H54 (cell line): ENCODE data around the gene GABRB3.

Experiments used
- DNase-seq: peaks from one replicate; pipeline ENCODE4 v3.0.0; 2011; ENCODE audit warnings: low spot score, mixed read lengths; ENCODE audit not compliant: insufficient read length
- FAIRE-seq: peaks from 3 replicates; lab custom pipeline; 2011; peaks lifted over from hg19 to GRCh38; lab: Jason Lieb, UNC
- POLR2A ChIP-seq: IDR thresholded peaks from 2 replicates; pipeline ENCODE4 v1.6.1; 2011; ENCODE audit warnings: low read depth, mild to moderate bottlenecking, low read length

The GABRB3 gene

DNA sequence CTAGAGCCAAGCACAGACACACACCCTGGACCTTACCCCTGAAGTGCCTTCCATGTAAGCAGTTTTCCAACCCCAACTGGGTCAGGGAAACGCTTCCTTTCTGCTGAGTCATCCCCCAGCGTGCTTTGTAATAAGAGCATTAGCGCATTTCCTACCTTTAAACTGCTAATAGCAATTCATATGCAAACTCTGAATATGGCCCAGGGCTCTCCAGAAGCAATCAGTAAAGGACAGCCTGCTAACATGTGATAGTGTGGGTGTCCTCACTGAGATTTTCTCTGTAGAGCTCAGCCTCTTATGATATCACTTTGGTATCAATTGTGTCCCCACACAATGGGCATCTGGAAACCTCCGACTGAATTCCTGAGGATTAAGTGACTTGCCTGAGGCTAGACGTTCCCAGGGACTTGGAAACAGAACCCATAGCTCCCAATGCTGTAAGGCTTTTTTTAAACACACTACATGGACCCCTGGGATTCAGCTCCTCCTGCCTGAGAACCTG lies 5.6 kb downstream of the GABRB3 start:
- DNase-seq = no peak
- FAIRE-seq = no peak
- no peak for TF ChIP-seq POLR2A

DNA sequence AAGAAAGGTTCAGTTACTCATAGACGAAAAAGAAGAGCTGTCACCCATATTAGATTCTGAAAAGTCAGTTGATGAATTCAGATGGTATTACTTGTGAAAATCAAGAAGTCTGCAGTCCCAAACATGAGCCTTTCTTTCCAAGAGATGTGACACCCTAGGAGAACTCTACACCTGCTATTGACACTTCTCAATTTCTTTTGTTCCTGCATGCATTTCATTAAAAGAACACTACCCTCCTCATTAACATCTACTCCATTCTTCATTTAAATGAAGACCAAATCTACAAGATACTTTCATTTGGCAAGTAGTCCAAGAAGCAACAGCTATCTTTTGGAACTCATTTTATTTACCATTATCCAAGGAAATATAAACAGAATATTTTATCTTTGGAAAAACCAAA lies 6.6 kb downstream of the GABRB3 start:
- FAIRE-seq (no peak), DNase-seq (no peak)
- TF ChIP-seq POLR2A = no peak

DNA sequence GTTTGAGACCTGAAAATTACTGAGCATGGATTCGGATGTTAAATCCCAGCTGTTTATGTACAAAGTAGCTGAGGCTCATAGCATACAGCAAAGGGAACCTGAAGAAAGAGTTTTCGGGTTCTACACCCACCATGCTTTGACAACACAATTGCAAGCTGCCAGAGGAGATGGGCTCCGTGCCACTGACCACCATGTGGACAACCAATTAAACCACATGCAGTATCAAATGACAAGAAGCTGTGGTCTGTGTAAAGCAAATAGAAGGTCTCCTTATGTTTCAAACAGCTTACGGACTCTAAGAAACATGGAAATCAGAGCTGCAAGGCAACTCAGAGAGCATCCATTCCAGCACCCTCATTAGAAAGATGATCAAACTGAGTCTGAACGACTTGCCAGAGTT lies 12.9 kb downstream of the GABRB3 start:
- DNase-seq (no peak), FAIRE-seq (no peak)

DNA sequence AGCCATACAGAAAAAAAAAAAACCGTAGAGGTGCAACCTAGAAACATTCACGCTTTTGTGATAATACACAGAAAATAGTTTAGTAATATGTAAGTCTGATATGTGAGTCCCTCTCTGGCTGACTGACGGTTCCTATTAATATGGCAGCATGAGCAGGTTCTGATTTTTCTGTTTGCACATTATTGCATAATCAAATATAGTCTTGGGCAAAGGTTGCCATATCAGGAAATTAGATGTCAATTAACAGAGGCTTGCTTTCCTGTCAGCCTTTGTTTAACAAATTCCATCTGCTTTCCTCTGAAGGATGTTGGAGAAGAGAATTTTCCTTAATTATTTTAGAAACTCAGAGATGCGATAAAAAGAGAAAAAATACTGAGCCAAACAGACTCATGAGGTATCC lies 14.8 kb downstream of the GABRB3 start:
- DNase-seq (no peak), FAIRE-seq (no peak)
- TF ChIP-seq POLR2A = no peak

More for the DNA sequence above, 12.9 kb downstream of the GABRB3 start:
- no peak for TF ChIP-seq POLR2A

GRCh38 chr15:26757141-26757540 lies 15.7 kb downstream of the GABRB3 start:
- no peak for DNase-seq
- no peak for TF ChIP-seq POLR2A
- no peak for FAIRE-seq

DNA sequence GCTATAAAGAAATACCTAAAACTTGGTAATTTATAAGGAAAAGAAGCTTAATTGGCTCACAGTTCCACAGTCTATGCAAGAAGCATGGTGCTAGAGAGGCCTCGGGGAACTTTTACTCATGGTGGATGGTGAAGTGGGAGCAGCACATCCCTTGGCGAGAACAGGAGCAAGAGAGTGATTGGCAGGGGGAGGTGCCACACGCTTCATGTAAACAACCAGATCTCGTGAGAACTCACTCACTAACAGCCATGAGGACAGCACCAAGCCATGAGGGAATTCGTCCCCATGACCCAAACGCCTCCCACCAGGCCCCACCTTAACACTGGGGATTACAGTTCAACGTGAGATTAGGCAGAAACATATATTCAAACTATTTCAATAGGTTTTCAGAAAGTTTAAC lies 28.0 kb downstream of the GABRB3 start:
- DNase-seq (no peak), FAIRE-seq (no peak)
- no peak for TF ChIP-seq POLR2A

DNA sequence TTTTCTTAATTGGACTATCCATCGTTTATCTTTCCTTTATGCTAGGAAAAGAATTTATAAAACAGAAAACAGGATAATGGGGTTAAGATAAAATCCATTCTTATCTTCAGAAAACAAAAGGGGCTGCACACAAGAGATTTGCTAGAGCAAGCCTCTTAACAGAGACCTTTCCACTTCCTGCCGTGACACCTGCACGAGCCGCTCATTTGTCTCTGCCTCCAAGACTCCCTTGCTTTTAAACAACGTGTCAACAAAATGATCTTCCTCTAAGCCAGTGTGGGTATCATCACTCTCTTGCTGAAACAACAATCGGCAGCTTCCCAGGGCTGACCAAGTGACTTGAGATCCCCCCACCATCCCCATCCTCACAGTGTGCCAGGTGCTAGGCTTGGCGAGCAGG lies 33.1 kb downstream of the GABRB3 start:
- TF ChIP-seq POLR2A = no peak
- DNase-seq = no peak
- no peak for FAIRE-seq

DNA sequence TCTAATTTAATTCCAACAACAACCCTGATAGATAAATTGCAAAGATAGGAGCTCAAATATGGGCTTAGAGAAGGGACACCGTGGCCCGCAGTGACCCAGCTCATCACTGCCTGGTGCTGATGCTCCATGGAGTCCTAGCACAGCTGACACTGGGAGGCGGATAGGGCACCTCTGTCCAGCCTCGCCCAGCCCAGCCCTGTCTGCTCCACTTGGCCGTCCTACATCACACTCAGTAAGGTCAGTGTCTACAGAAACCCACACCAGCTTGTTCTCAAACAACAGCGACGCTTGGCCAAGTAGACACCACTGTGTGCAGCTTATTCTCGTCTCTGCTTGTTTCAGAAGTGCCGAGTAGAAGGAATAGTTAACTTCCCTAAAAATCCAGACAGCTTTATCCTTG lies 33.9 kb downstream of the GABRB3 start:
- FAIRE-seq = no peak
- no peak for TF ChIP-seq POLR2A
- DNase-seq = no peak

DNA sequence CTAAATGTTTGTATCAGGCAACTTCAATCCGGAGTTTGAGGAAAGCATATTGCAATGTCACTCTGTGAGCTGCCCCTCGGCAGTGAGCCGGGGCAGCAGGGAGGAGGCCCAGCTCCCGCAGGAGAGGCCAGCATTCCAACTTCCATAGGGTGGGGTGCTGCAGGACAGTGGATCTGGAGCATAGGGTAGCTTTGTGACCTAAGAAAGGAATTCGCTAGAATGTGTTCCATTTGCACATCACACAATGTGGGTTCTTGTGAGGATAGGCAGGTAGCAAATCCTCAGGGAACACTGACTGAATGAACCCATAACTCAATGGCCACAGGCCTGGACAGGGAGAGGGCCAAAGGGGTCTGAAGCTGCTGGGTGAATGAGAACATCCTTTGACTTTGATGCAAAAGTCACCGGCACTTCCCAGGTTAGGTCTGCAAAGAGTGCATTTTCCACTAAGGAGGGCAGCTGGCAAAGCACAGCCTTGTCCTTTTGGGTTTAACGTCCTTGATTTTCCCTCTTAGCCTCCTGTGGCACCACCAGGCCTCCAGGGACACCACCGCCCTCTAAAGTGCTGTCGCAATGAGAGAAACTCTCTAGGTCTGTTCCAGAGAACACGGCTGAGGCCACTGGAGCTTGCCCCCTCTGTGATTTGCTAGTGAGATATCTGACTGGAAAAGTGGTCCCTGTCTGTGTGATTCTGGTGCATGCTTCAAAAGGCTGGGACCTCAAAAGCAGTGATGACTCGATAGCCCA lies 36.2 kb downstream of the GABRB3 start:
- no peak for FAIRE-seq
- no peak for TF ChIP-seq POLR2A
- no peak for DNase-seq

DNA sequence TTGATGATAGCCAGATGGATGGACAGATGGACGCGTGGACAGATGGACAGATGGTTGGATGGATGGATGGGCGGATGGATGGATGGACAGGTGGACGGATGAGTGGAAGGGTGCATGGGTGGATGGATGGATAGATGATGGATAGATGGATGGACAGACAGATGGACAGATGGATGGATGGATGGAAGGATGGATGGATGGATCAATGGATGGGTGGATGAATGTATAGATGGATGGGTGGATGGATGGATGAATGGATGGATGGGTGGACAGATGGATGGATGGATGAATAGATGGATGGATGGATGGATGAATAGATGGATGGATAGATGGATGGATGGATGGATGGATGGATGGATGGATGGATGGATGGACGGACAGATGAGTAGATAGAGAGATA lies 40.9 kb downstream of the GABRB3 start:
- no peak for FAIRE-seq
- no peak for TF ChIP-seq POLR2A

DNA sequence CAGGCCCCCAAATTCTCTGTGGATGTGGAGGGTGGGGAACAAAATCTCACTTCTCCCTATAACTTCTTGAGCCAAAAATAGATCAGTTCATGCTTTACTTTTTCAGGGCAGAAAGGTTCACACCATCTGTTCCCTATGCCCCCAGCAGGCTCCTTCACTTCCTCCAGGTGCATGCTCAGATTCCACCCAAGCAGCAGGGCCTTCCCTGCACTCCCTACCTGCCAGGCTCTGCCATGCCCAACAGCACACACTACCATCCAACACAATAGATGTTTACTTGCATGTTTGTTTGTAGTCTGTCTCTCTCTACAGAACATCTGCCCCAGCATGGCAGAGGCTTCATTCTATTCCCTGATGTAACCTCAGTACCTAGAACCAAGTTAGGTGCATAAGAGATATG lies 43.3 kb downstream of the GABRB3 start:
- DNase-seq = no peak
- no peak for TF ChIP-seq POLR2A
- FAIRE-seq = no peak

More for the DNA sequence above, 40.9 kb downstream of the GABRB3 start:
- DNase-seq = no peak

- DNase-seq = no peak
- FAIRE-seq = no peak
- no peak for TF ChIP-seq POLR2A
These were observed 43.8 kb downstream of the GABRB3 start for GRCh38 chr15:26729030-26729429.

GRCh38 chr15:26724381-26725150 lies 48.3 kb downstream of the GABRB3 start:
- no peak for FAIRE-seq
- TF ChIP-seq POLR2A = no peak
- no peak for DNase-seq

DNA sequence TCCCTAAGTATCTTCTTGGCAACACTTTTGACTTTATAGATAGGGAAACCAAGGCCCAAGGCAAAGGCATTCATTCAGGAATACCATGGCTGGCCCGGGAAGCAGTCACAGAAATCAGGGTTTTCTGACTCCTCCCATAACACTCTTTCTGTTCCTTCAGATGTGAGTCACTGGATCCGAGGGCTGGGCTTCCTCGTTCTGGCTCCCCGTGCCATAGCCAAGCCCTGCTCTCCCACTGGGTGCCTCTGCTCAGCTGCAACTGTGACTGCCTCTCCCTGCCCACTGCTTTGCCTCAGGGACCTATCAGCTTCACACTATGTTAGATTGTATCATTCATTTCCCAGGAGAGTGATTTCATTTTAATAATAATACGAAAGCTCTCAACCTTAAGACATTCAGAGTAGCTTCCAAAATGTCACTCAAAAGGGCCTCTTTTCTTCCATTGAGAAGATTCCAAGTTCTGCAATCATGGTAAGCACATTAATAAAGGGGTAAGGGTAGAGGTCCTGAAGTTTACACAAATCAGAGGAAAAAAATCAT lies 50.2 kb downstream of the GABRB3 start:
- DNase-seq = no peak
- TF ChIP-seq POLR2A = no peak
- FAIRE-seq = no peak
